SK-N-SH (cell line): ENCODE data around the gene AFF1. TPM values are rescaled to one million over a fixed set of nuclear protein-coding genes. Genes with fewer than 3 reads are reported as not detected.

ENCODE experiments used
- CTCF ChIA-PET: fragments of 300-600, 350-600 bp; formaldehyde crosslinking; extraction: SDS; loops from one replicate; lab custom pipeline; 2021; lab: Yijun Ruan, JAX
- POLR2A ChIA-PET: fragments of 350-600 bp; sonication (Branson Sonifier 250); formaldehyde crosslinking; extraction: SDS; loops from one replicate; lab custom pipeline; 2020; ENCODE audit warnings: antibody characterized with exemption, inconsistent platforms; lab: Yijun Ruan, JAX
- DNase-seq: peaks from one replicate; pipeline ENCODE4 v3.0.0; 2012
- H2AFZ ChIP-seq: fragments of 200-600 bp; sonication (generic); 2 replicates; pipeline ENCODE4 v1.8.1; 2016; ENCODE audit warnings: antibody characterized with exemption, mild to moderate bottlenecking, low read depth
- H3F3A ChIP-seq: fragments of 200-600 bp; sonication (generic); replicated peaks from 2 replicates; pipeline ENCODE3; 2016; ENCODE audit warnings: antibody characterized with exemption, mild to moderate bottlenecking; ENCODE audit not compliant: insufficient read depth
- H3K27ac ChIP-seq, 2 experiments: fragments of 200-500 bp in 1 of 2; fragments of 200-600 bp in 1 of 2; sonication (Bioruptor generic) in 1 of 2; sonication (generic), shearing (Covaris generic) in 1 of 2; 2 replicates each; pipeline versions ENCODE4 v1.5.1 to v1.6.1; 2014 to 2016; ENCODE audit warnings: low read depth in 2 of 2, inconsistent platforms in 1 of 2, low read length in 1 of 2, mild to moderate bottlenecking in 1 of 2, mixed read lengths in 1 of 2
- H3K27me3 ChIP-seq: fragments of 200-600 bp; sonication (generic), shearing (Covaris generic); 2 replicates; pipeline ENCODE4 v1.6.1; 2016; ENCODE audit warnings: mixed run types; ENCODE audit not compliant: insufficient read depth
- H3K36me3 ChIP-seq, 2 experiments: fragments of 200-500 bp in 1 of 2; fragments of 200-600 bp in 1 of 2; sonication (Bioruptor generic) in 1 of 2; sonication (generic) in 1 of 2; replicated peaks in 1 of 2; 2 replicates each; pipeline versions ENCODE3 to v1.5.1; 2014 to 2016; ENCODE audit warnings: low read length in 1 of 2, mild to moderate bottlenecking in 1 of 2; ENCODE audit not compliant: insufficient read depth in 2 of 2, control insufficient read depth in 1 of 2
- H3K4me1 ChIP-seq, 2 experiments: fragments of 200-500 bp in 1 of 2; fragments of 200-600 bp in 1 of 2; sonication (Bioruptor generic) in 1 of 2; sonication (generic), shearing (Covaris generic) in 1 of 2; 2 replicates each; pipeline versions ENCODE4 v1.5.1 to v1.6.1; 2014 to 2016; ENCODE audit warnings: low read depth in 1 of 2, low read length in 1 of 2, mixed run types in 1 of 2; ENCODE audit not compliant: insufficient read depth in 2 of 2, control insufficient read depth in 1 of 2
- H3K4me2 ChIP-seq: fragments of 200-600 bp; sonication (generic), shearing (Covaris generic); 2 replicates; pipeline ENCODE4 v1.6.1; 2017; ENCODE audit warnings: mixed run types
- H3K4me3 ChIP-seq, 2 experiments: fragments of 200-500 bp in 1 of 2; fragments of 200-600 bp in 1 of 2; sonication (Bioruptor generic) in 1 of 2; sonication (generic), shearing (Covaris generic) in 1 of 2; 2 replicates each; pipeline versions ENCODE4 v1.5.1 to v1.8.1; 2014 to 2016; ENCODE audit warnings: low read depth in 2 of 2, inconsistent platforms in 1 of 2, low read length in 1 of 2, mild to moderate bottlenecking in 1 of 2, mixed read lengths in 1 of 2, moderate library complexity in 1 of 2
- H3K79me2 ChIP-seq: fragments of 200-600 bp; sonication (generic); 2 replicates; pipeline ENCODE4 v1.8.1; 2017; ENCODE audit warnings: mild to moderate bottlenecking; ENCODE audit not compliant: insufficient read depth
- H3K9ac ChIP-seq: fragments of 200-600 bp; sonication (generic); 2 replicates; pipeline ENCODE4 v1.6.1; 2017; ENCODE audit warnings: mixed run types
- H3K9me2 ChIP-seq: fragments of 200-600 bp; sonication (generic); 2 replicates; pipeline ENCODE4 v1.6.1; 2017; ENCODE audit warnings: mixed run types
- H3K9me3 ChIP-seq: fragments of 200-600 bp; sonication (generic); 2 replicates; pipeline ENCODE4 v1.6.1; 2017; ENCODE audit warnings: mixed run types, mild to moderate bottlenecking, moderate library complexity
- H4K20me1 ChIP-seq: fragments of 200-600 bp; sonication (generic); 2 replicates; pipeline ENCODE4 v1.6.1; 2017; ENCODE audit warnings: mild to moderate bottlenecking, mixed run types; ENCODE audit not compliant: insufficient read depth
- CTCF ChIP-seq: fragments of 200-600 bp; sonication (generic); IDR thresholded peaks from 2 replicates; pipeline ENCODE4 v1.6.1; 2017; ENCODE audit warnings: antibody characterized with exemption, mild to moderate bottlenecking, moderate library complexity
- EP300 ChIP-seq, 2 experiments: IDR thresholded peaks; 2 replicates each; pipeline versions ENCODE4 v1.4.0 to v1.6.1; 2012; ENCODE audit warnings: borderline replicate concordance in 1 of 2, low read depth in 1 of 2, low read length in 1 of 2
- EZH2phosphoT487 ChIP-seq: fragments of 200-600 bp; sonication (generic); IDR thresholded peaks from 2 replicates; pipeline ENCODE4 v1.6.1; 2017; ENCODE audit warnings: low read depth, mixed run types, mild to moderate bottlenecking, antibody characterized with exemption, moderate library complexity, borderline replicate concordance
- GABPA ChIP-seq: IDR thresholded peaks from 2 replicates; pipeline ENCODE4 v1.4.0; 2012; ENCODE audit warnings: low read depth, mild to moderate bottlenecking
- IRF3 ChIP-seq: fragments of 150-350 bp; IDR thresholded peaks from 2 replicates; pipeline ENCODE4 v1.6.1; 2016; ENCODE audit warnings: mild to moderate bottlenecking, low read depth, low read length
- MXI1 ChIP-seq: IDR thresholded peaks from 2 replicates; pipeline ENCODE4 v1.6.1; 2012; ENCODE audit warnings: mild to moderate bottlenecking, low read depth, low read length, improper control_type of control experiment
- NFIC ChIP-seq: IDR thresholded peaks from 2 replicates; pipeline ENCODE4 v1.4.0; 2012; ENCODE audit warnings: borderline replicate concordance
- NRF1 ChIP-seq: IDR thresholded peaks from 2 replicates; pipeline ENCODE4 v1.6.1; 2012; ENCODE audit warnings: low read depth, mild to moderate bottlenecking, low read length
- POLR2AphosphoS5 ChIP-seq: IDR thresholded peaks from 2 replicates; pipeline ENCODE4 v1.6.1; 2012; ENCODE audit warnings: low read depth, low read length
- WGBS: methylation state at CpG from one replicate; pipeline ENCODE4 v1.1.6; 2017; ENCODE audit warnings: low lambda C conversion rate; 5-methylcytosine and 5-hydroxymethylcytosine counted together
- polyA plus RNA-seq, 3 experiments: library from polyadenylated mRNA; depleted of rRNA; stranded (reverse); fragments of >200 nt; gene quantifications; 2 replicates each; pipeline ENCODE4 v1.2.3, GENCODE V29; 2012

Gene AFF1
- polyA plus RNA-seq, 1 of the 3 experiments (the other 2 are of a cell fraction): 2.7 TPM

GRCh38 chr4:87046121-87046551 is 111.3 kb downstream of the AFF1 start (continued):
- TF ChIP-seq NRF1: no peak
- TF ChIP-seq, all 33 proteins: peak for 0

GRCh38 chr4:87047281-87047798 is 112.5 kb downstream of the AFF1 start:
- ChIA-PET POLR2A (no interaction called here), CTCF (no interaction called here)
- no peaks in the 10 kb centered on the region for H3K27me3 ChIP-seq
- H3F3A ChIP-seq: no peaks in the 10 kb centered on the region
- H3K4me1 ChIP-seq: peaks cover 7 to 14% of the 10 kb centered on the region in 2 experiments; a peak in 2 of 4 replicates
- no peak overlapping the region for H3K4me2 ChIP-seq
- H3K9ac ChIP-seq: no peak overlapping the region
- whole genome bisulfite sequencing: 97% methylated on average over 10 of the region's 11 CpGs
- peaks cover 2% of the 10 kb centered on the region for H3K79me2 ChIP-seq
- no peaks in the 10 kb centered on the region for H3K9me2 ChIP-seq
- no peaks in the 10 kb centered on the region for H4K20me1 ChIP-seq
- H3K27ac ChIP-seq: no peak overlapping the region
- DNase-seq: no peak
- no peak overlapping the region for H3K4me3 ChIP-seq
- no peak overlapping the region for H2AFZ ChIP-seq
- no peaks in the 10 kb centered on the region for H3K9me3 ChIP-seq
- TF ChIP-seq POLR2AphosphoS5: no peak
- TF ChIP-seq IRF3: no peak
- peaks cover 6 to 12% of the 10 kb centered on the region in 2 experiments for H3K36me3 ChIP-seq

GRCh38 chr4:87049508-87049907 is 114.7 kb downstream of the AFF1 start:
- H3K36me3 ChIP-seq: peaks cover 6 to 12% of the 10 kb centered on the region in 2 experiments
- CTCF ChIA-PET: no interaction called here
- WGBS: 98% methylated on average over 9 of the region's 9 CpGs
- no peaks in the 10 kb centered on the region for H3K27me3 ChIP-seq
- no peak overlapping the region for H3K4me3 ChIP-seq
- no peaks in the 10 kb centered on the region; the same call in none of the 2 replicates for H3K79me2 ChIP-seq
- POLR2A ChIA-PET: no interaction called here
- no peak overlapping the region for H3K9ac ChIP-seq
- no peak overlapping the region for H3K4me2 ChIP-seq
- H3K9me3 ChIP-seq: no peaks in the 10 kb centered on the region
- no peak for DNase-seq
- no peak for TF ChIP-seq CTCF
- no peak for TF ChIP-seq MXI1
- no peak for TF ChIP-seq NFIC
- no peak for TF ChIP-seq GABPA
- TF ChIP-seq EZH2phosphoT487: no peak
- no peak for TF ChIP-seq EP300 (IDR thresholded peaks at IDR 0.05; ENCODE audit: borderline replicate concordance in 1 of 2, low read depth in 1 of 2, low read length in 1 of 2)
- H4K20me1 ChIP-seq: no peaks in the 10 kb centered on the region
- no peaks in the 10 kb centered on the region for H3K9me2 ChIP-seq
- peaks cover 7 to 11% of the 10 kb centered on the region in 2 experiments; a peak in 2 of 4 replicates for H3K4me1 ChIP-seq
- H3F3A ChIP-seq: no peaks in the 10 kb centered on the region
- no peak overlapping the region for H3K27ac ChIP-seq
- H2AFZ ChIP-seq: no peak overlapping the region
